ENCODE measurements around the gene SLC39A1.
"Not testable (repeated sequence)": the region's sequence is repeated elsewhere in the genome, so short reads cannot be mapped to it uniquely, and the experiment has no call there.

Gene SLC39A1, protein sequence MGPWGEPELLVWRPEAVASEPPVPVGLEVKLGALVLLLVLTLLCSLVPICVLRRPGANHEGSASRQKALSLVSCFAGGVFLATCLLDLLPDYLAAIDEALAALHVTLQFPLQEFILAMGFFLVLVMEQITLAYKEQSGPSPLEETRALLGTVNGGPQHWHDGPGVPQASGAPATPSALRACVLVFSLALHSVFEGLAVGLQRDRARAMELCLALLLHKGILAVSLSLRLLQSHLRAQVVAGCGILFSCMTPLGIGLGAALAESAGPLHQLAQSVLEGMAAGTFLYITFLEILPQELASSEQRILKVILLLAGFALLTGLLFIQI

DNA sequence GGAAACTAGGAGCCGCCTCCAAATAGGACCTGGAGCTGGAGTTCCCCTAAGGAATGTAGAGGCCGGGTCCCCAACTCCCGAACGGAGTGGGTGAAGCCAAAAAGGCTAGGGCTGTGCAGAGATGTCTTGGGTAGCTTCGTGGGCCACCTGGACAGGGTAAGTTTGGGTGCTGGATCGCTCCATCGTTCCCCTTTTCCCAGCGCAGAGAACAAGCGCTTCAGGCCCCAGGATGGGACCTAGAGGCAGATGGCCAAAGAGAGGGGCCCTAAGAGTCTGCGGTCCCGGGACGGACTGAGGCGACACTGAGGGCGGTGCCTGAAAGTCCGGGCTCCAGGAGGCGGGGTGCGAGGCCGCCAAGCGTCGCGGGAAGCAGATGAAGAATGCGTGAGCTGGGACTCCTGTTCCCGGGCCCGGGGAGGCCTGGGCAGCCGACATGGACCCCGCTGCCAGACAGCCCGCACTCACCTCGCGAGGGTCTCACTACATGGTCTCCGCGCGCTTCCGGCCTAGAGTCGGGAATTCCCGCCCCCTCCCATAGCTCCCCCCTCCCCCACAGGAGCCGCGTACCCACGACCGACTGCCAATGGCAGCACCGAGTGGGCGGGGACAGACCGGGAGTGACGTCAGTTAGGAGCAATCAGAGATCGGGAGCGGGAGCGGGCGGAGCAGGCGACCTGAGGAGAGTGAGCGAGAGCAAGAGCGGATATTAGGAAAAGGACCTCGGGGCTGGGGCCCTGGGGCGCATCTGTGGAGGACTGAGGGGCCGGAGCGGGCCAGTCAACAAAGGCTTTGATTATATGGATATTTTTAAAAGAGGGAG, at the start of gene SLC39A1:
Gene SLC39A1 (minus strand): TSS at position 508 of the 820 bp plus-strand sequence. CDS start 822 bp downstream, outside the sequence.
- peak; percentile 97 to 98 for DNase-seq

DNA sequence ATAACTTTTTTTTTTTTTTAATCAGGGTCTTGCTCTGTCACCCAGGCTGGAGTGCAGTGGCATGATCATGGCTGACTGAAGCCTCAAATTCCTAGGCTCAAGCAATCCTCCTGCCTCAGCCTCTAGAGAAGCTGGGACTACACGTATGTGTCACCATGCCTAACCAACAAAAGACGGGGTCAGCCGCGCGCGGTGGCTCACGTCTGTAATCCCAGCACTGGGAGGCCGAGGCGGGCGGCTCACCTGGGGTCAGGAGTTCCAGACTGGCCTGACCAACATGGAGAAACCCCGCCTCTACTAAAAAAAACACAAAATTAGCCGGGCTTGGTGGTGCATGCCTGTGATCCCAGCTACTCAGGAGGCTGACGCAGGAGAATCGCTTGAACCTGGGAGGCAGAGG, 49.2 kb upstream of the SLC39A1 start:
- not testable (repeated sequence) for DNase-seq

DNA sequence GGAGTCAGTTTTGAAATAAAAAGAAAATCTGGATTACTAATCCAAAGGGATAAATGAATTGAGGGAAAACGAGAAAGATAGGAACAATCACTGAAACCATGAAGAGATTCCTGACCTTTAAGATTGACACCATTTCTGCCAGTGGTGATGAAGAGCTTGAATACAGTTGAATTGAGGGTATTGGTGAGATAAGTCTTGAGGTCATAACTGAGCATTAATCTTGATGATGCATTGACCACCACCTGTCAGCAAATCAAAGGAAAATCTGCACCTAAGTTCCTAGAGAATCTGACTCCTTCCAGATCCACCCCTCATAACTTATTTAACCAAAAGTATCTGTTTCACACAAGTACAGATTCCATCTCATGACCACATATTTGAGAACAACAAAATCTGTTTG, 48.8 kb upstream of the SLC39A1 start:
- DNase-seq: no peak

DNA sequence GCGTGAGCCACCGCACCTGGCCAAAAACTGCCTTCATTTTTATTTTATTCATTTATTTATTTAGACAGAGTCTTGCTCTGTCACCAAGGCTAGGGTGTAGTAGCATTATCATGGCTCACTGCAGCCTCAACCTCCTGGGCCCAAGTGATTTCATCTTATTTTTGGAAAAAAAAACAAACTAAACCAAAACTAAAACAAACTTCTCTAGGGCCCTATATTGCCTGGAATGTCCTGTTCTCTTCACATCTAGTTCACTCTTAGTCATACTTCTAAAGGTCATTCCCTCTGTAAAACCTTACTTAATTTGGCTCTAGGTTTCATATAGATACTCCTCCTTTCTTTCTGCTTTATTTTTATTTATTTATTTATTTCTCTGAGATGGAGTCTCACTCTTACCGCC, 42.8 kb upstream of the SLC39A1 start:
- DNase-seq: no peak

DNA sequence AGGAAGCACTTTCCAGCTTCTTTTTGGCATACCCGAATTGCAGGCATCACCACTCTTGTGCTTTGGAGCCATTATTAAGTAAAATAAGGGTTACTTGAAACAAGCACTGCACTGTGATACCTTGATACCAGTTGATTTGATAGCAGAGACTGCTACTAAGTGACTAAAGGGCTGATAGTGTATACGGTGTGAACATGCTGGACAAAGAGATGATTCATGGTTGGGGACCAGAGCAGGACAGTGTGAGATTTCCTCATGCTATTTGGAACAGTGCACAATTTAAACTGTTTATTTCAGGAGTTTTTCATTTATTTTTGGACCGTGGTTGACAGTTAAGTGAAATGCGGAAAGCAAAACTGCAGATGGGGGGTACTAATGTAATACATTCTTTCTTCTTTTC, 37.1 kb upstream of the SLC39A1 start:
- DNase-seq: no peak

DNA sequence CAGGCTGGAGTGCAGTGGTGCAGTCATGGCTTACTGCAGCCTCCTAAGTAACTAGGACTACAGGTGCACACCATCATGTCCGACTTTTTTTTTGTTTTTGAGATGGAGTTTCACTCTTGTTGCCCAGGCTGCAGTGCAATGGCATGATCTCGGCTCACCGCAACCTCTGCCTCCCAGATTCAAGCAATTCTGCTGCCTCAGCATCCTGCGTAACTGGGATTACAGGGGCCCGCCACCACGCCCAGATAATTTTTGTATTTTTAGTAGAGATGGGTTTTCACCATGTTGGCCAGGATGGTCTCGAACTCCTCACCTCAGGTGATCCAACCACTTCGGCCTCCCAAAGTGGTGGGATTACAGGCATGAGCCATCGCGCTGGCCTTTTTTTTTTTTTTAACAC, 33.5 kb upstream of the SLC39A1 start:
- DNase-seq: not testable (repeated sequence)

DNA sequence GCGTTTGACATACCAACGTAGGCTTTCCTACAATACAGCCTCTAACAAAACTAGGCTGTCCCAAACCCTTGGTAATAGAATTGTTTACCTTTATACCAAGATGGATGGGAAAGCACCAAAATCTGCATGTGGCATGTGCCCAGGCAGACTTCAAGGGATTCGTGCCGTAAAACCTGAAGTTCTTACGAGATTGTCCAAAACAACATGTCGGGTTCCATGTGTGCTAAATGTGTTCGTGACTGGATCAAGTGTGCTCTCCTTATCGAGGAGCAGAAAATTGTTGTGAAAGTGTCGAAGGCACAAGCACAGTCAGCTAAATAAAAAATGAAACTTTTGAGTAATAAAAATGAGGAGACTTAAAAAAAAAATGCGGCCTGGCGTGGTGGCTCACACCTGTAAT, 32.3 kb upstream of the SLC39A1 start:
- DNase-seq: no peak

DNA sequence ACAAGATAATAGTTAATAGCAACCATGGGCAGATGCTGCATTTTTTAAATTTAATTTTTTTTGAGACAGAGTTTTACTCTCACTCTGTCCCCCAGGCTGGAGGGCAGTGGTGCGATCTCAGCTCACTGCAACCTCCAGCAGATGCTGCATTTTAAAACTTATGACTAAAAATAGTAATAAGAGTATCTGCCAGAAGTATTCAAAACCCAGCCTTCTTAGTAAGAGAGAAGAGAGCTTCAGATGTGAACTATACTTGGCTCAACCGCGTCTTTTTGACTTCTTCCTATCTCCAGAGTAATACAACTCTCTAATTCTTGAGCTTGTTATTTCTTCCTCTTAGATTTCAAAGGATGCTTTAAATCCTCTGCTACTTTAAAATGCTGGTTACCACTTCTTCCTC, 31.9 kb upstream of the SLC39A1 start:
- DNase-seq: no peak

DNA sequence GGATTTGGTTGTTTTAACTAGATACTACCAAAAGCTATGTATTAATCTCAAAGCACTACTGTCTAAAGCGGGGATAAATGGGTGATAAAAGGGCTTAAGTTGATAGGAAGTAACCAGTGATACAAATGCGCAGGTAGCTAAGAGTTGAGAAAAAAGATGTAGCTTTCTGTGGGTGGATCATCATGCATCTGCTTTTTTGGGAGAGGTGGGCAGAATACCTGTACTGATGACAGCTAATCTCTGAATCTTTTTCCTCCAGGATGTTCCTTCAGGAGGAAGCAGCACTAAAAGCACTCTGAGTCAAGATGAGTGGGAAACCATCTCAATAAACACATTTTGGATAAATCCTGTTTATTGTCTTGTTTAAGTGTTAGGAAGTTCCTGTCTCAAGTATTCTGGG, 28.5 kb upstream of the SLC39A1 start:
- no peak for DNase-seq

DNA sequence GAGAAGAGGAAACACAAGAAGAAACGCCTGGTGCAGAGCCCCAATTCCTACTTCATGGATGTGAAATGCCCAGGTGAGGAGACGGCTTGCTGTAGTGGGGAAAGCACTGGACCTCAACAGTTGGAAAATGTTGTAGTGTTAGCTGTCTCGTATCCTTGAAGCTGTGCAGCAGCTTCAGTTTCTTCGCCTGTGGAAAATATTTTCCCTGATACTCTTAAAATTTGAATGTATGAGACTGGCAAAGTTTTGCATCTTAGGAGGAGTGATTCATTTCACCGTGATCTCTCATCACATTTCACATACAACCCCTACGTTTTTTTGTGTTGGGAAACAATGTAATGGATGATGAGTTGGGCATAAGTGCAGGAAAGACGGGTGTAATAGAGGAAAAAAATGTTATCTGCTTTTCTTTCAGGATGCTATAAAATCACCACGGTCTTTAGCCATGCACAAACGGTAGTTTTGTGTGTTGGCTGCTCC, 27.9 kb upstream of the SLC39A1 start:
- no peak for DNase-seq

DNA sequence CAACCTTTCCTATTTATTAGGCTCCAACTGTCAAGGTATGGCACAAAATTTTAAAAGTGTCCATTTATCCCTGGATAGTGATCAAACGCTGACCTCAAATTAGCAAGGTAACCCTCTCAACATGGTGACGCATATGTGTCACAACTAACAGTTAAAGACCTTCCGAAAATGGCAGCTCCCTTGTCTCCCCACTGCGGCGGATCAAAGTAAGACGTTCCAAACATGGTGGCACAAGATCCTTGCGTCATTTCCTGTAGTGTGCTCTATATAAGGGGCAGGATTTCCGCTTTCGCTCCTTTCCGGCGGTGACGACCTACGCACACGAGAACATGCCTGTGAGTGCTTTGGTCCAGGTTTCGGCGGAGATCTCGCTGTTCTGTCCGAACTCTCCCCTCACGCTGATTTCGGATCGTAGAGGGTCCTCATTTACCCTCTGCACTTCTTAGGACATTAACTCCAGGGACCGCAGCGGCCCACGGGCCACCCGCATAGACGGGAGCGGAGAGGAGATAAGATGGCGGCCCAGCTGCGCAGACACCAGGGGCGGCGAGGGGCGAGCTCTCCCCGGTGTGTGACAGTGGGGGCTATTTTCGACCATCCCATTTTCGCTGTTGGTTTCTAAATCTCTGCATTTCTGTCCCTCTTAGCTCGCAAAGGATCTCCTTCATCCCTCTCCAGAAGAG, 27.3 kb upstream of the SLC39A1 start, which contains the start of gene RPS27:
Gene RPS27 (plus strand): TSS at position 295 of the 683 bp plus-strand sequence. CDS start 35 bp downstream, at position 330.
- DNase-seq: peak; percentile 78 to 85

DNA sequence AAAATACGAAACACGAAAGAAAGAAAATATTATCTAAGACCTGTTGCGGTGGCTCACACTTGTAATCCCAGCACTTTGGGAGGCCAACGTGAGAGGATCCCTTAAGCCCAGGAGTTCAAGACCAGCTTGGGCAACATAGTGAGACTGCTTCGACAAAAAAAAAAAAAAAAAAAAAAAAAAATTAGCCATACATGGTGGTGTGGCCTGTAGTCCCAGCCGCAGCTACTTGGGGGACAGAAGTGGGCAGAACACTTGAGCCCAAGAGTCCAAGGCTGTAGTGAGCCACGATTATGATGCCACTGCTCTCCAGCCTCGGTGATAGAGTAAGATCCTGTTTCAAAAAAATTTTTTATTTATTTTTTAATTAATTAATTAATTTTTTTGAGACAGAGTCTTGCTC, 24.3 kb upstream of the SLC39A1 start:
- no peak for DNase-seq

DNA sequence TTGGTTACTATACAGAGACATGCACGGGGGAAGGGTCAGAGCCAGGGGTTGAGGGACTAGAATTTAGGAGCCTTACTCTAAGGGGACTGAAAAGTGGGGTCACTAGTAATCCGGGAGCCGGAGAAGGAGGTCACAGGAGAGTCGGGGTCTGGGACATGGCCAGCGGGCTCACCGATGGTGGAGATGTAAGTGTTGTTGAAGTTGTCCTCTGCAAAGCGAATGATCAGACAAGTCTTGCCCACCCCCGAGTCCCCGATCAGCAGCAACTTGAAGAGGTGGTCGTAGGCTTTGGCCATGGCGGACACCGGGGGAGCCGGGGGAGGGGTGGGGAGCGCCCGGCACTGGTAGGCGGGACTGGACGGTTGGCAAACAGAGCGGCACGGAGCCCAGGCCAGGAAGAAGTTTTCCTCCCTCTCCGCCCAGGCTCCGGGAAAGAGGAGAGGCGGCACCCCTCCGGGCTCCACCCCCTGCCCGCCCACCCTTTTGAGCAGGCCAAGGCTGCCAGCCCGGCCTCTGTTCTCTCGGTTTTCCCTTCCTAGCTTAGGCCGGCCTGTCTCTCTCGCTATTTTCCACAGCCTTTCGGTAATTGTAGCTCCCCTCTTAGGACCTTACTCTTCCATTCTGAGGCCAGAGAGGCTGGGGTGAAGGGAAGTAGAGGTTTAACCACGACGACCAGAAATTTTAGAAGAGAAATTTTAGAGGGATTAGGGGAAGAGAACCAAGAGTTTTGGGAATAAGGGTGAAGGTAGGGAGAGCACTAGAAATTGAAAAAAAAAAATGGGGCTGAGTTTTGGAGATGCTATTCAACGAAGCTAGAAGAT, 22.8 kb upstream of the SLC39A1 start, which contains the start of gene RAB13:
Gene RAB13 (minus strand): TSS at position 399 of the 821 bp plus-strand sequence. CDS start 103 bp downstream, at position 296.
- no peak for DNase-seq

DNA sequence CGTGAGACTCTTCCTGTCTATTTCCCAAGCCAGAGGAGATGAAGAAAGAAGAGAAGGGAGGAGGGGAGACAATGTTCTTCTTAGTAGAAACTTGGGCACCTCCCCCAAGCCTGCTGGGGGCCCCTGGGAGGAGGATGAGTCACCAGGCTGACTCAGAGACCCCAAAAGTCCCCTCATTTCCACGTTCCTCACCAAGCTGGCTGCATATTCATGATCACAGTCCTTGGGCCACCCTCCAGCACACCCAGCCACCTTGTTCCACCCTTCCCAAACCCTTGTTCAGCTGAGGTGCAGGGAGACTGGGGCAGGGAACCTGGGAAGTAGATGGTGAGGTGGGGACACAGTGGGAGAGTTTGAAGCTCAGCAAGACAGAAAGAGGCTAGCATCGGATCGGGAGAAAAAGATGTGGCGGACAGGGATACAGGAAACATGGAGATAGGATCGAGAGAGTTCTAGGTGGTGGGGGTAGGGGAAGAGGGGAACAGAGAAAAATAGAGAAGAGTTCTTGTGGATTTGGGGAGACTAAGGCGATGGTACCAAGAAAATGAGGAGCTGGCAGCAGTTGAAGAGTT, 22.1 kb upstream of the SLC39A1 start:
- DNase-seq: peak; percentile 50 to 61

DNA sequence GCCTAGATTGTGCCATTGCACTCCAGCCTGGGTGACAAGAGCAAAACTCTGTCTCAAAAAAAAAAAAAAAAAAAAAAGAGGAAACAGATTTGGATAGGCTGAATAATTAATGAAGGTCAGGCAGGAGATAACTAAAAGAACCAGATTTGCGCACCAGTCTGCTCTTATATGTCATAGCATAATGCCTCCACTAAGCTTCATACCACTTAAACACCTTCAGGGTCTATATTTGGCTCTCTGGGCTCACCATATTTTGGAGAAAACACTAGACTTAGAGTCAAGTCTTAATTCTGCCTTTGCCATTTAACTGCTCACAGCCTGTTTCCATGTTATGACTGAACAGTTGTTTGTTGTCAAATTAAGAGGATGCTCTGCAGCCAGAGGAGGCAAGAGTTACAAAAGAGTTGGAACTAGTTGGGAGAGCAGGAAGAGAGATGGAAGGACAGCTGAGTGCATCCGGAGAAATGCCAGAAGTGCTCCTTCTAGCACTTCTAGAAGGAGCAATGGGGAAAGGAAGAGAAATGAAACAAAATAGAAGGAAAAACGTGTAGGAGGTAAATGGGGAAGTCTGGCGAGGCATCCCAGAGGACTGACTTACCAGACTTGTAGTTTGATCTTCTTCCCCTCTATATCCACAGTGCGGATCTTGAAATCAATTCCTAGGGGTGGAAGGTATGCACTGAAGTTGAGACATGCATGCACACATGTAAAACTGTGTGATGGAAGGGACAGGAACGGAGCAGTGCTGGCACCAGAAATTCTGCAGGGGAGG, 21.0 kb upstream of the SLC39A1 start:
- no peak for DNase-seq

DNA sequence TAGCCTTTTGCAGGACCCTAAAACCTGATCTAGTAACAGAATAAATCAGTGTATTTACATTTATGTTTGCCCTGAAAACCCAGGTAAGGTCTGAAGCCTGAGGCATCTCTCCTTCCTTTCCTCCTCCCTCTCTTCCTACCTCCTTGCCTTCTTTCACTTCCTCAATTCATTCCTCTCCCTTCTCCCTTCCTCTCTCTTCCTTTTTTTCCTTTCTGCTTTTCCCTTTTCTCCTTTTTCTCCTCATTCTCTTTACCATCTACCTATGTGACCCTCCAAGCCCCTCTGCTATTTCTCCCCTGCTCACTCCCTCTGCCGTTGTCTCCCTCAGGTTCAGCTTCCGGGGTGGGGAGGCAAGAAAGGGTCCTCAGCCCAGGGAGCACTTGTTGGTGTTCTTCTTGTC, 18.4 kb upstream of the SLC39A1 start:
- not testable (repeated sequence) for DNase-seq

DNA sequence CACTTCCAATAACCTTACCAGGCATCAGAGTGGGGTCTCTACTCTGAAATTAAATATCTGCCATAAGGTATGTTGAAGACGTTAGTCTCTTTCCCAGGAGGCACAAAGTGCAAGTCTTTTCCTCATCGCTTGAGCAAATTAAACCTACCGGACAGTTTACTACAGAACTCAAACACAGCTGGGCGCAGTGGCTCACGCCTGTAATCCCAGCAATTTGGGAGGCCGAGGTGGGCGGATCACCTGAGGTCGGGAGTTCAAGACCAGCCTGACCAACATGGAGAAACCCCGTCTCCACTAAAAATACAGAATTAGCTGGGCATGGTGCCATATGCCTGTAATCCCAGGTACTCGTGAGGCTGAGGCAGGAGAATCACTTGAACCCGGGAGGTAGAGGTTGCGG, 15.8 kb upstream of the SLC39A1 start:
- not testable (repeated sequence) for DNase-seq

DNA sequence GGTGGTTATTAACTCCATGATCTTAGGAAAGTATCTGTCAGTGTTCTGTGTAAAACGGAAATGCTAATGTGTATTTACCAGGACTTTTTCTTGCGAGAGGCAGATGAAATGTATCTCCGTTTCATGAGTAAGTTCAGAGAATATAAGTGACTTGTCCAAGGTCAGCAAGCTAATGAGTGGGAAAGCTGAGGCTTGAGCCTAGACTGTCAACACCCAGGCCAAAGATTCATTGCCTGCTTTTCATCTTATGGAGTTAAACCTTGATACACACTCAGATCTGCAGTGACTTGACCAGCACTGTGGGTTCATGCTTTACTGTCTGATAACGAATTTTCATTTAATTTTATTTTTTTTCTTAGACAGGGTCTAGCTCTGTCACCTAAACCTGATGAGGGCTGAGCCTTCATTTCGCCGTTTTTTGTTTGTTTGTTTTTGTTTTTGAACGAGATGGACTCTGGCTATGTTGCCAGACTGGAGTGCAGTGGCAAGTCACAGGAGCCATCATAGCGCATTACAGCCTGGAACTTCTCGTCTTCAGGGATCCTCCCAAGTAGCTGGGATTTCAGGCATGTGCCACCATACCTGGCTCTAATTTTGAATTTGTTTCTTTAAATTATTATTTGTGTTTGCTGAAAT, 15.1 kb upstream of the SLC39A1 start:
- no peak for DNase-seq

DNA sequence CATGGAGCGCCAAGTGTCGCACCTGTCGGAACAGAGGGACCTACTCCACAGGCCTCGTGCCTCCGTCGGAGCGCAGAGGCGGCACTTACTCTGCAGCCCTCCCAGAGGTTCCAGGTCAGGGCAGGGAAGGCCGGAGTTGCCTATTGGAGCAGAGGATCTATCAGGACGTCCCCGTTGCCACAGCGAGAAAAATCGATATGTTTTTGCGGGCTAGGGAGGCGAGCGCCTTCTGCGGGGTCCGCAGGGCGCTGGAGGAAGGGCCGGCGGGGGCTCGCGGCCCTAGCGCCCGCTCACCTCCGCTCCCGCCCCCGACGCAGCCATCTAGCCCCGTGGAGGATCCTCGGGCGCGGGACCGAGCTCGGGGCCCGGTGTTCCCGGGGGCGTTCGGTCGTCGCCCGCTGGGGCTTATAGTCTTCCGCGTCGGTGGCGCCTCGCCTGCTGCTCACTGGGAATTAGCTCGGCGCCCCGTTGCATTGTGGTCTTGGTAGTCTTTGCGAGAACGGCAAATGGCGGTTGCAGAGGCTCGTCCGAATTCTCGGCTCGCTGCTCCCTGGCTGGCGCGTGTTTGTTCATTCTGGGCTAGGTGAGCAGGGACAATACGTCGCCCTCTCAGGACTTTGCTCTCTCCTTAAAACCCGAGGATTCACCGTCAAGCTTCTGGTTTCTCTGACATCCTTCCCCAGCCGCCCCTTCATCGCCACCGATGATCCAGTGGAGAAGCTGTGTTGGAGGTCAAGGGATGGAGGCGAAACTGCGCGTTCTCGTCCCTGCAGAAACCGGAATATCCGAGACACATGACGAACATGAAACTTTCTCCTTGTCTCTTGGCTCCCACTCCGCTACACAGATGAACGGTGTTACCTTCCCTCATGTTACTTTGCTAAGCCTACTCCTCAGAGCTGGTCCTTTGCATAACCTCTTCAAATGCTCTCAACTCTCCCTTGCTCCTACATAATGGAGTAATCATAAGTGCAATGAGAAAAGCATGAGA, 14.2 kb upstream of the SLC39A1 start, which contains the start of gene JTB:
Gene JTB (minus strand): TSS at position 425 of the 991 bp plus-strand sequence. CDS start 422 bp downstream, at position 3.
- peak; percentile 87 to 89 for DNase-seq
